H1 (cell line): ENCODE data around the gene RBM19. TPM values are rescaled to one million over a fixed set of nuclear protein-coding genes. Genes with fewer than 3 reads are reported as not detected.

ENCODE experiments used
- CTCF ChIA-PET: fragments of 300-600 bp; sonication (Branson Sonifier 250); formaldehyde crosslinking; loops from one replicate; lab custom pipeline; 2021; ENCODE audit not compliant: partially characterized antibody; lab: Charles Lee
- POLR2A ChIA-PET: fragments of 300-600 bp; sonication (Branson Sonifier 250); formaldehyde crosslinking; loops from one replicate; lab custom pipeline; 2021; ENCODE audit warnings: inconsistent platforms; ENCODE audit not compliant: partially characterized antibody; lab: Charles Lee
- DNase-seq, 2 experiments: peaks; one replicate each; pipeline versions ENCODE4 v3.0.0 to v3.0.0-alpha.2; 2010 to 2022; ENCODE audit warnings: low spot score in 2 of 2, low read depth in 1 of 2, mixed read lengths in 1 of 2
- FAIRE-seq: peaks from 2 replicates; lab custom pipeline; 2011; peaks lifted over from hg19 to GRCh38; lab: Jason Lieb, UNC
- H2AFZ ChIP-seq: 2 replicates; pipeline ENCODE4 v1.8.1; 2012; ENCODE audit warnings: low read length, inconsistent platforms
- H2AK5ac ChIP-seq: 2 replicates; pipeline ENCODE4 v1.6.1; 2013; ENCODE audit warnings: low read depth, low read length
- H2BK120ac ChIP-seq: replicated peaks from 2 replicates; pipeline ENCODE3; 2013; ENCODE audit warnings: low read depth, low read length, inconsistent platforms
- H2BK12ac ChIP-seq: 2 replicates; pipeline ENCODE4 v1.6.1; 2013; ENCODE audit warnings: low read depth, low read length
- H2BK15ac ChIP-seq: 2 replicates; pipeline ENCODE4 v1.6.1; 2013; ENCODE audit warnings: low read length
- H2BK20ac ChIP-seq: 2 replicates; pipeline ENCODE4 v1.6.1; 2013; ENCODE audit warnings: low read length
- H2BK5ac ChIP-seq: 2 replicates; pipeline ENCODE4 v1.6.1; 2013; ENCODE audit warnings: low read depth, low read length
- H3K14ac ChIP-seq: 2 replicates; pipeline ENCODE4 v1.6.1; 2013; ENCODE audit warnings: inconsistent platforms; ENCODE audit not compliant: insufficient read length
- H3K18ac ChIP-seq: 2 replicates; pipeline ENCODE4 v1.6.1; 2013; ENCODE audit warnings: low read length; ENCODE audit errors: extremely low read depth
- H3K23ac ChIP-seq: 2 replicates; pipeline ENCODE4 v1.6.1; 2013; ENCODE audit warnings: inconsistent platforms; ENCODE audit not compliant: insufficient read length
- H3K23me2 ChIP-seq: 2 replicates; pipeline ENCODE4 v1.6.1; 2013; ENCODE audit warnings: low read depth, low read length
- H3K27ac ChIP-seq: 2 replicates; pipeline ENCODE4 v1.6.1; 2011; ENCODE audit warnings: low read depth, low read length, inconsistent platforms
- H3K27me3 ChIP-seq, 4 experiments: replicated peaks in 1 of 4; 1 replicate in 1 of 4; 2 replicates in 3 of 4; pipeline versions ENCODE4 v1.6.1 to v1.8.1; 2011 to 2013; ENCODE audit warnings: low read length in 3 of 4, mild to moderate bottlenecking in 3 of 4, inconsistent platforms in 2 of 4, mixed read lengths in 2 of 4, moderate library complexity in 1 of 4; ENCODE audit not compliant: control insufficient read depth in 3 of 4, insufficient read depth in 3 of 4; ENCODE audit errors: extremely low read depth in 1 of 4
- H3K36me3 ChIP-seq, 4 experiments: 2 replicates each; pipeline versions ENCODE4 v1.6.1 to v1.8.1; 2011 to 2013; ENCODE audit warnings: mild to moderate bottlenecking in 4 of 4, low read length in 3 of 4, moderate library complexity in 2 of 4, control low read depth in 1 of 4, inconsistent platforms in 1 of 4; ENCODE audit not compliant: insufficient read depth in 4 of 4, control insufficient read depth in 2 of 4
- H3K4ac ChIP-seq: replicated peaks from 2 replicates; pipeline ENCODE3; 2013; ENCODE audit warnings: low read length, low read depth, mixed read lengths, inconsistent platforms; ENCODE audit not compliant: insufficient read length
- H3K4me1 ChIP-seq, 4 experiments: replicated peaks in 1 of 4; 1 replicate in 1 of 4; 2 replicates in 3 of 4; pipeline versions ENCODE4 v1.6.1 to v1.8.1; 2011 to 2013; ENCODE audit warnings: low read length in 3 of 4, inconsistent platforms in 2 of 4, mixed read lengths in 1 of 4; ENCODE audit not compliant: insufficient read depth in 4 of 4, control insufficient read depth in 3 of 4
- H3K4me2 ChIP-seq, 2 experiments: 2 replicates each; pipeline versions ENCODE4 v1.6.1 to v1.8.1; 2011 to 2013; ENCODE audit warnings: low read depth in 2 of 2, low read length in 2 of 2, control low read depth in 1 of 2, inconsistent platforms in 1 of 2, mild to moderate bottlenecking in 1 of 2; ENCODE audit not compliant: insufficient read depth in 1 of 2
- H3K4me3 ChIP-seq, 4 experiments: fragments of 200-600, 300-600 bp in 1 of 4; sonication (generic), shearing (Covaris generic), sonication (Bioruptor Twin) in 1 of 4; 2 replicates each; pipeline versions ENCODE4 v1.5.1 to v1.8.1; 2011 to 2016; ENCODE audit warnings: low read length in 4 of 4, low read depth in 3 of 4, control low read depth in 2 of 4, inconsistent platforms in 2 of 4, mild to moderate bottlenecking in 2 of 4, mixed read lengths in 1 of 4, moderate library complexity in 1 of 4; ENCODE audit not compliant: insufficient read depth in 2 of 4; ENCODE audit errors: extremely low read depth in 1 of 4
- H3K56ac ChIP-seq: replicated peaks from 2 replicates; pipeline ENCODE3; 2013; ENCODE audit warnings: low read depth, mild to moderate bottlenecking, mixed read lengths, low read length, inconsistent platforms; ENCODE audit not compliant: insufficient read length
- H3K79me1 ChIP-seq: 2 replicates; pipeline ENCODE4 v1.6.1; 2013; ENCODE audit warnings: low read depth, low read length, control low read depth
- H3K79me2 ChIP-seq, 2 experiments: 2 replicates each; pipeline versions ENCODE4 v1.6.1 to v1.8.1; 2012 to 2013; ENCODE audit warnings: low read length in 2 of 2, mild to moderate bottlenecking in 2 of 2, inconsistent platforms in 1 of 2; ENCODE audit not compliant: insufficient read depth in 2 of 2, control insufficient read depth in 1 of 2
- H3K9ac ChIP-seq, 4 experiments: replicated peaks in 1 of 4; 1 replicate in 1 of 4; 2 replicates in 3 of 4; pipeline versions ENCODE4 v1.6.1 to v1.8.1; 2011 to 2013; ENCODE audit warnings: low read depth in 3 of 4, low read length in 3 of 4, control low read depth in 2 of 4, mild to moderate bottlenecking in 2 of 4, moderate library complexity in 2 of 4, inconsistent platforms in 1 of 4; ENCODE audit errors: extremely low read depth in 1 of 4
- H3K9me3 ChIP-seq, 2 experiments: 2 replicates each; pipeline versions ENCODE4 v1.6.1 to v1.8.1; 2012 to 2013; ENCODE audit warnings: mild to moderate bottlenecking in 2 of 2, moderate library complexity in 2 of 2, control low read depth in 1 of 2, inconsistent platforms in 1 of 2, low read depth in 1 of 2, low read length in 1 of 2, mixed read lengths in 1 of 2; ENCODE audit not compliant: insufficient read depth in 2 of 2
- H4K20me1 ChIP-seq, 2 experiments: replicated peaks in 1 of 2; 2 replicates each; pipeline versions ENCODE3 to v1.8.1; 2011 to 2013; ENCODE audit warnings: inconsistent platforms in 2 of 2, low read length in 2 of 2, mild to moderate bottlenecking in 1 of 2; ENCODE audit not compliant: insufficient read depth in 2 of 2, control insufficient read depth in 1 of 2
- H4K5ac ChIP-seq: 2 replicates; pipeline ENCODE4 v1.6.1; 2013; ENCODE audit warnings: low read length, low read depth, mixed read lengths, inconsistent platforms; ENCODE audit not compliant: insufficient read length
- H4K8ac ChIP-seq: 2 replicates; pipeline ENCODE4 v1.8.0; 2013; ENCODE audit warnings: mild to moderate bottlenecking, moderate library complexity, low read length, inconsistent platforms; ENCODE audit not compliant: insufficient read depth; ENCODE audit errors: extremely low read depth
- H4K91ac ChIP-seq: replicated peaks from 2 replicates; pipeline ENCODE3; 2013; ENCODE audit warnings: low read length, mixed read lengths, inconsistent platforms; ENCODE audit not compliant: insufficient read length
- ATF2 ChIP-seq: IDR thresholded peaks from 2 replicates; pipeline ENCODE4 v1.6.1; 2012; ENCODE audit warnings: low read length, inconsistent platforms
- EP300 ChIP-seq, 2 experiments: IDR thresholded peaks; 1 replicate in 1 of 2; 2 replicates in 1 of 2; pipeline ENCODE4 v1.6.1; 2011 to 2012; ENCODE audit warnings: low read depth in 2 of 2, low read length in 2 of 2, mild to moderate bottlenecking in 2 of 2, borderline replicate concordance in 1 of 2, inconsistent platforms in 1 of 2, moderate library complexity in 1 of 2
- JUND ChIP-seq: IDR thresholded peaks from 2 replicates; pipeline ENCODE4 v1.6.1; 2011; ENCODE audit warnings: mild to moderate bottlenecking, improper control_type of control experiment, low read length
- KDM4A ChIP-seq: IDR thresholded peaks from one replicate; pipeline ENCODE4 v1.7.1; 2012; ENCODE audit warnings: low read depth, mild to moderate bottlenecking, moderate library complexity, low read length, inconsistent platforms; ENCODE audit not compliant: severe bottlenecking
- WGBS, 2 experiments: shearing (Covaris generic) in 1 of 2; methylation state at CpG; one replicate each; pipeline versions ENCODE4 v1.1.6 to v1.1.7; 2013 to 2015; ENCODE audit warnings: low lambda C conversion rate in 2 of 2, mixed read lengths in 2 of 2, inconsistent platforms in 1 of 2, low coverage in 1 of 2, missing lambda C conversion rate in 1 of 2; ENCODE audit not compliant: insufficient replicate concordance in 2 of 2, insufficient coverage in 1 of 2, insufficient read length in 1 of 2; ENCODE audit errors: extremely low coverage in 1 of 2, missing lambda C conversion rate in 1 of 2; 5-methylcytosine and 5-hydroxymethylcytosine counted together
- polyA plus RNA-seq, 7 experiments: library from polyadenylated mRNA; depleted of rRNA in 3 of 7; stranded (reverse) in 5 of 7; unstranded in 2 of 7; fragments of >200 nt in 5 of 7; fragments of 200-250 nt in 2 of 7; gene quantifications; 1 replicate in 5 of 7; 2 replicates in 1 of 7; 4 replicates in 1 of 7; pipeline versions ENCODE4 v1.2.1 to v1.2.3, GENCODE V29; 2011 to 2013; ENCODE audit warnings: missing spikeins in 2 of 7, mixed read lengths in 2 of 7
- total RNA-seq: library from RNA; stranded (reverse); fragmentation: NEBNext Ultra II Directional; extraction: Animal tissue kit (Norgen Biotek cat#: 25700); gene quantifications from 2 replicates; pipeline ENCODE4 v1.2.1, GENCODE V29; 2021

The RBM19 gene
- total and polyA plus RNA-seq, 2 of the 8 experiments (the other 6 are each of a cell fraction or from before 2014, with no cell fraction given), result 23.4 to 61.9 TPM

DNA sequence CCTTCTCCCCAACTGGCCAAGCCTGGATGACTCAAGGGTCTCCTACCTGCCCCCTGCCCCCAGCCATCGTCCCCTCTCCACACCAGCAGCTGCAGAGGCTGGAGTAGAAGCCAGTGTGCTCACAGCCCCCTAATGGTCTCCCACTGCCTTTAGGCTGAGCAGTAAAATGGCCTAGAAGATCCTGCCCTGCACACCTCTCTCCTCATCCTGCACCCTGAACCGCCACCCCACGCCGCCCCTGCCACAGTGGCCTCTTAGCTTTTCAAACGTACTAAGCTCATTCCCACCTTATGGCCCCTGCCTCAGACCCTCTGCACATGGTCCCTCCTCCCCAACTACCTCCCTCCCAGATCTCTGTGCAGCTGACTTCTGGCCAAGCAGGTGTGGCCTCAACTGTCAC is 46.3 kb downstream of the RBM19 start:
- peaks cover 14 to 29% (median 20%) of the 10 kb centered on the region in 4 experiments; a peak in 6 of 8 replicates for H3K36me3 ChIP-seq

More for the DNA sequence above, 46.3 kb downstream of the RBM19 start:
- CTCF ChIA-PET, result interaction anchor here (1.0 to 1.4 kb wide), 6 partner anchors 9 to 101 kb away, joined by 3 to 5 read pairs (median 3); no protein-coding TSS in a partner anchor
- Histone ChIP-seq H2BK15ac (no peak overlapping the region), H3K23ac (no peak overlapping the region), H2BK120ac (no peak overlapping the region), H3K79me1 (no peaks in the 10 kb centered on the region), H3K23me2 (no peaks in the 10 kb centered on the region), H4K91ac (no peak overlapping the region), H3K56ac (no peak overlapping the region), H2BK12ac (no peak overlapping the region), H3K18ac (no peak overlapping the region), H3K4me2 (no peak overlapping the region), H3K79me2 (no peaks in the 10 kb centered on the region), H3K4me1 (no peaks in the 10 kb centered on the region), H3K4ac (no peak overlapping the region), H3K27ac (no peak overlapping the region), H2BK20ac (no peak overlapping the region), H2AFZ (no peak overlapping the region), H3K4me3 (no peak overlapping the region), H4K5ac (no peak overlapping the region), H4K8ac (no peak overlapping the region), H4K20me1 (no peaks in the 10 kb centered on the region), H2BK5ac (no peak overlapping the region), H3K9me3 (no peaks in the 10 kb centered on the region), H3K9ac (no peak overlapping the region), H3K27me3 (no peaks in the 10 kb centered on the region), H2AK5ac (no peak overlapping the region), H3K14ac (no peak overlapping the region)
- no peak for DNase-seq
- POLR2A ChIA-PET, result interaction anchor here (0.5 kb wide), 1 partner anchor 31 kb away, joined by 3 read pairs; no protein-coding TSS in a partner anchor
- TF ChIP-seq KDM4A (no peak), EP300 (IDR thresholded peaks at IDR 0.05; ENCODE audit: borderline replicate concordance in 1 of 2, low read depth in 2 of 2, low read length in 2 of 2) (no peak), ATF2 (no peak), JUND (no peak)
- no peak for FAIRE-seq
- WGBS, 2 experiments, result 89% methylated on average over 5 of the region's 5 CpGs; no CpG with 5 or more reads in 1 of the 2 experiments
